ENCODE results near the gene ACAD10. TPM values are rescaled to one million over a fixed set of nuclear protein-coding genes. Genes with fewer than 3 reads are reported as not detected.
"Not testable (repeated sequence)": the region's sequence is repeated elsewhere in the genome, so short reads cannot be mapped to it uniquely, and the experiment has no call there.

ACAD10 gene
- total RNA-seq, 2 donors from 2014 or later = 28.7 to 40.2 TPM

DNA sequence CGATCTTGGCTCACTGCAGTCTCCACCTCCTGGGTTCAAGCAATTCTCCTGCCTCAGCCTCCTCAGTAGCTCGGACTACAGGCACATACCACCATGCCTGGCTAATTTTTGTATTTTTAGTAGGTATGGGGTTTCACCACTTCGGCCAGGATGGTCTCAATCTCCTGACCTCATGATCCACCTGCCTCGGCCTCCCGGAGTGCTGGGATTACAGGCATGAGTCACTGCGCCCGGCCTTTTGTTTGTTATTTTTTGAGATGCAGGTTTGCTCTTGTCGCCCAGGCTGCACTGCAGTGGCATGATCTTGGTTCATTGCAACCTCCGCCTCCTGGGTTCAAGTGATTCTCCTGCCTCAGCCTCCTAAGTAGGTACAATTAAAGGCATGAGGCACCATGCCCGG lies 33.5 kb downstream of the ACAD10 start:
- not testable (repeated sequence) for H3K4me1 Mint-ChIP-seq; ATAC-seq (replicated peaks); H3K27ac Mint-ChIP-seq; H3K9me3 Mint-ChIP-seq; H3K27me3 Mint-ChIP-seq; H3K4me3 Mint-ChIP-seq
- H3K36me3 Mint-ChIP-seq (ENCODE audit: low read depth) = peaks cover 69% of the 10 kb centered on the region

- H3K9me3 Mint-ChIP-seq = no peaks in the 10 kb centered on the region
- H3K27ac Mint-ChIP-seq = no peak overlapping the region
- no peaks in the 10 kb centered on the region for H3K27me3 Mint-ChIP-seq
- H3K4me3 Mint-ChIP-seq = no peak overlapping the region
- ATAC-seq (replicated peaks) = no peak
- no peaks in the 10 kb centered on the region for H3K4me1 Mint-ChIP-seq
- H3K36me3 Mint-ChIP-seq (ENCODE audit: low read depth) = peaks cover 69% of the 10 kb centered on the region
Observed at GRCh38 chr12:111720457-111720856, 34.6 kb downstream of the ACAD10 start.

GRCh38 chr12:111723646-111724360 lies 38.0 kb downstream of the ACAD10 start:
- not testable (repeated sequence) for H3K4me1 Mint-ChIP-seq; H3K9me3 Mint-ChIP-seq; H3K4me3 Mint-ChIP-seq; ATAC-seq (replicated peaks); H3K27ac Mint-ChIP-seq; H3K27me3 Mint-ChIP-seq
- H3K36me3 Mint-ChIP-seq (ENCODE audit: low read depth) = peaks cover 53% of the 10 kb centered on the region

GRCh38 chr12:111728795-111729194 lies 42.9 kb downstream of the ACAD10 start:
- Mint-ChIP-seq H3K9me3 (no peaks in the 10 kb centered on the region), H3K4me3 (no peak overlapping the region), H3K36me3 (ENCODE audit: low read depth) (peaks cover 61% of the 10 kb centered on the region), H3K4me1 (no peaks in the 10 kb centered on the region), H3K27ac (no peak overlapping the region), H3K27me3 (no peaks in the 10 kb centered on the region)
- ATAC-seq (replicated peaks) = no peak

- no peak for ATAC-seq (replicated peaks)
- H3K27me3 Mint-ChIP-seq = no peaks in the 10 kb centered on the region
- no peaks in the 10 kb centered on the region for H3K4me1 Mint-ChIP-seq
- peaks cover 62% of the 10 kb centered on the region for H3K36me3 Mint-ChIP-seq (ENCODE audit: low read depth)
- H3K27ac Mint-ChIP-seq = no peak overlapping the region
- no peak overlapping the region for H3K4me3 Mint-ChIP-seq
- H3K9me3 Mint-ChIP-seq = no peaks in the 10 kb centered on the region
Observed at GRCh38 chr12:111730420-111730819, 44.6 kb downstream of the ACAD10 start.

GRCh38 chr12:111732786-111733185 lies 46.9 kb downstream of the ACAD10 start:
- H3K27ac Mint-ChIP-seq = no peak overlapping the region
- no peak for ATAC-seq (replicated peaks)
- H3K4me3 Mint-ChIP-seq = no peak overlapping the region
- peaks cover 75% of the 10 kb centered on the region for H3K36me3 Mint-ChIP-seq (ENCODE audit: low read depth)
- no peaks in the 10 kb centered on the region for H3K9me3 Mint-ChIP-seq
- H3K4me1 Mint-ChIP-seq = no peaks in the 10 kb centered on the region
- H3K27me3 Mint-ChIP-seq = no peaks in the 10 kb centered on the region

DNA sequence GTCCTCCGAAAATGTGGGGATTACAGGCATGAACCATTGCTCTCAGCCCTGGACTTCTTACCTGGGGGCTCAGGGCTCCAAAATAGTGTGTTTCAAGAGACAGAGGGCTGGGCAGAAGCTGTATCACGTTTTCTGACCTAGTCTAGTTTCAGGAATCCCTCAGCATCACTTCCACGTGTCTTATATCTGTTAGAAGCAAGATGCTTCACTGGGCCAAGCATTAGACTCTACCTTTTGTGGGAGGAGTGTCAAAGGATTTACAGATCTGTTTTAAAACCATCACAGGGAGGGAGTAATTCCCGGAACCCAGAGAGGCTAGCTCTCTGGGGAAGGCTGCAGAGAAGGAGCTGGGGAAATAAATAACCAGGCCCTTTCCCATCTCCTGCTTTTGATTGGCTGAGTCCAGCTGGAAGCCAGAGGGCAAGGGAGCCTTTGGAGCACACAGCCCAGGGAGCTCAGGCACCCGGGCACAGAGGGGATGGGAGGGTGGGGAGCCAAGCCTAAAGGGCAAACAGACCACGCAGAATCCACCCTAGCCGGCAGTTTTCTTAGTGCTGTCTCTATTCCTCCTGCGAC lies 47.6 kb downstream of the ACAD10 start:
- Mint-ChIP-seq H3K27ac (no peak overlapping the region), H3K9me3 (no peaks in the 10 kb centered on the region), H3K4me1 (no peaks in the 10 kb centered on the region), H3K4me3 (no peak overlapping the region), H3K27me3 (no peaks in the 10 kb centered on the region), H3K36me3 (ENCODE audit: low read depth) (peaks cover 76% of the 10 kb centered on the region)
- no peak for ATAC-seq (replicated peaks)

DNA sequence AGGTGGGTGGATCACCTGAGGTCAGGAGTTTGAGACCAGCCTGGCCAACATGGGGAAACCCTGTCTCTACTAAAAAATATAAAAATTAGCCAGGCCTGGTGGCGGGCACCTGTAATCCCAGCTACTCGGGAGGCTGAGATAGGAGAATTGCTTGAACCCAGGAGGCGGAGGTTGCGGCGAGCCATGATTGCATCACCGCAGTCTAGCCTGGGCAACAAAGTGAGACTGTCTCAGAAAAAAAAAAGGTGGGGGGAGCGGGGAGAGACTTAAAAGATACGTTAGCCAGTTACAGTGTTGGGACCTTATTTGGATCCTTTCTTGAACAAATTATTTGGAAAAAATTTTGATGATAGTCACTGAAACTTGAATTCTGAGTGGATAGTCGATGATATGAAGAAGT lies 53.7 kb downstream of the ACAD10 start:
- not testable (repeated sequence) for H3K27me3 Mint-ChIP-seq; ATAC-seq (replicated peaks); H3K27ac Mint-ChIP-seq; H3K4me1 Mint-ChIP-seq; H3K9me3 Mint-ChIP-seq; H3K4me3 Mint-ChIP-seq
- peaks cover 41% of the 10 kb centered on the region for H3K36me3 Mint-ChIP-seq (ENCODE audit: low read depth)

DNA sequence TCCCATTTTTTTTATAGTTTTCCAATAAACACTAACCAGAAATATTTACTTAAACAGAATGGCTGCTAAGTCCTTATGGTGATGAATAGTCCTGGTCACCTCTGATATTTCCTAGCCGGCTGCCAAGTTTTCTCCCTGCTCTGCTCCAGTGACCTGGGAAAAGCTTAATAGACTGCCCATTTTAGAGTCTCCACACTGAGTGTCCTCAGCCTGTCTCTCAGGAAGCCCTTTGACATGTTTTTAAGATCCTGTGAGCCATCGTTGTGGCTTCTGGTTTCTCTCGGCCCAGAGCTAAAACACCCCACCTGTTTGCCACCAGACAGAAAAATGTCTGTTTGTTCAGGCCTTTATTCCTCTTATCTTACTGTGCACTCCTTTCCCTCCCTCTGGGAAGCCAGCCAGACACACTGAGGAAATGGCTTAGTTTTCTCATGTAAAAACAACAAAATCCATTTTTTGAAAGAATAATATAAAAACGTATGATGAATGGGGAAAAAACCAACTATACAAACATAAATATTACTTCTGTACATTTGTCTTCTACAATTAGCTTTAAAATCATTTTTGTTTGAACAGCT lies 55.5 kb downstream of the ACAD10 start:
- no peaks in the 10 kb centered on the region for H3K9me3 Mint-ChIP-seq
- no peak overlapping the region for H3K4me3 Mint-ChIP-seq
- H3K27me3 Mint-ChIP-seq = no peaks in the 10 kb centered on the region
- peak overlapping the region; percentile 40 for H3K27ac Mint-ChIP-seq
- ATAC-seq (replicated peaks) = no peak
- H3K36me3 Mint-ChIP-seq (ENCODE audit: low read depth) = peaks cover 49% of the 10 kb centered on the region
- no peaks in the 10 kb centered on the region for H3K4me1 Mint-ChIP-seq

DNA sequence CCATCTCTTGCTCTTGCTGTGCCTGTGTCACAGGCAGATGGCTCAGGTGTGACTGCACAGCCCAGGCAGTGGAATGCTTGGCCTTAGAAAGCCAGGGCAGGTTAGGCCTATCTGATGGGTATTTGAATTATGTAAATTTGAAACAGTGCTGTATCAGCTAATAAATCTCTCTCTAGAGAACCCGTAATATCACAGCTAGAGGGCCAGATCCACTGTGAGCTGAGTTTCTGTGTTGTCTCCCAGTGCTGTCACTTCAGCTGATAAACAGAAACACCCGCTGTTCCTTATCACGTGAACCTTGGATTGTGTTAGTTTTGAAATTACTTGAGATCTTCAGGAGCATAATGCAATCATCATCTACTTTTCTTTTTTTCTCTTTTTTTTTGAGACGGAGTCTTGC lies 59.4 kb downstream of the ACAD10 start:
- no peak for ATAC-seq (replicated peaks)
- no peaks in the 10 kb centered on the region for H3K27me3 Mint-ChIP-seq
- no peaks in the 10 kb centered on the region for H3K9me3 Mint-ChIP-seq
- no peak overlapping the region for H3K4me3 Mint-ChIP-seq
- H3K4me1 Mint-ChIP-seq = no peaks in the 10 kb centered on the region
- H3K36me3 Mint-ChIP-seq (ENCODE audit: low read depth) = peaks cover 57% of the 10 kb centered on the region
- H3K27ac Mint-ChIP-seq = no peak overlapping the region

- H3K4me3 Mint-ChIP-seq = no peak overlapping the region
- peaks cover 57% of the 10 kb centered on the region for H3K36me3 Mint-ChIP-seq (ENCODE audit: low read depth)
- no peaks in the 10 kb centered on the region for H3K27me3 Mint-ChIP-seq
- no peak for ATAC-seq (replicated peaks)
- H3K4me1 Mint-ChIP-seq = no peaks in the 10 kb centered on the region
- H3K27ac Mint-ChIP-seq = no peak overlapping the region
- H3K9me3 Mint-ChIP-seq = no peaks in the 10 kb centered on the region
Observed at GRCh38 chr12:111747333-111747732, 61.5 kb downstream of the ACAD10 start.

GRCh38 chr12:111748151-111748672 lies 62.4 kb downstream of the ACAD10 start:
- no peak for ATAC-seq (replicated peaks)
- Mint-ChIP-seq H3K36me3 (ENCODE audit: low read depth) (peaks cover 65% of the 10 kb centered on the region), H3K27me3 (no peaks in the 10 kb centered on the region), H3K4me1 (no peaks in the 10 kb centered on the region), H3K9me3 (no peaks in the 10 kb centered on the region), H3K27ac (no peak overlapping the region), H3K4me3 (no peak overlapping the region)

DNA sequence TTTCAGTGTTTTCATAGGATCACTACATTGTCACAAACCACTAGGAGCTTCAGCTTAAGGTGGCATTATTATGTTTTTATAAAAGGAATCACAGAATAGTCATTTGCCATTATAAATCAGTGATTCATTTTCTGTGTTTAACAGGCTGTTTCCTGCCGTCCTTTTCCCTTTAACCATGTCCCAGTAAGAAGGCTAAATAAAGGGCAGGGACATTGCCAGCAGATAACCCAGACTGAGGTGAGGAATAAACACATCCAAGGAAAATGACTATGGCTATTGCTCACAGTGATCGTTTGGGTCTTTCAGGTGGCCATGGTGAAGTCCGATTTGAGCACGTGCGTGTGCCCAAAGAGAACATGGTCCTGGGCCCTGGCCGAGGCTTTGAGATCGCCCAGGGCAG lies 63.0 kb downstream of the ACAD10 start:
- Mint-ChIP-seq H3K4me3 (no peak overlapping the region), H3K36me3 (ENCODE audit: low read depth) (peaks cover 66% of the 10 kb centered on the region), H3K27ac (no peak overlapping the region), H3K4me1 (no peaks in the 10 kb centered on the region), H3K9me3 (no peaks in the 10 kb centered on the region), H3K27me3 (no peaks in the 10 kb centered on the region)
- ATAC-seq (replicated peaks) = no peak

- no peak overlapping the region for H3K27ac Mint-ChIP-seq
- peaks cover 61% of the 10 kb centered on the region for H3K36me3 Mint-ChIP-seq (ENCODE audit: low read depth)
- H3K4me1 Mint-ChIP-seq = no peaks in the 10 kb centered on the region
- ATAC-seq (replicated peaks) = no peak
- no peaks in the 10 kb centered on the region for H3K9me3 Mint-ChIP-seq
- no peaks in the 10 kb centered on the region for H3K27me3 Mint-ChIP-seq
- no peak overlapping the region for H3K4me3 Mint-ChIP-seq
Observed at GRCh38 chr12:111749391-111749790, 63.5 kb downstream of the ACAD10 start.

Data from activated T-helper 17 cell treated with anti-CD3 and anti-CD28 coated beads, Interleukin-2, amount 50 U/mL, for 72 hours (primary cell).